Activated CD8-positive, alpha-beta memory T cell treated with anti-CD3 and anti-CD28 coated beads, Interleukin-2, amount 50 U/mL, for 1 hour (primary cell): ENCODE measurements around the gene TMPRSS4.
"Not testable (repeated sequence)": the region's sequence is repeated elsewhere in the genome, so short reads cannot be mapped to it uniquely, and the experiment has no call there.

Experiments
- DNase-seq: peaks from one replicate; pipeline ENCODE4 v3.0.0-alpha.2; 2020; ENCODE audit errors: extremely low read depth

TMPRSS4 gene

DNA sequence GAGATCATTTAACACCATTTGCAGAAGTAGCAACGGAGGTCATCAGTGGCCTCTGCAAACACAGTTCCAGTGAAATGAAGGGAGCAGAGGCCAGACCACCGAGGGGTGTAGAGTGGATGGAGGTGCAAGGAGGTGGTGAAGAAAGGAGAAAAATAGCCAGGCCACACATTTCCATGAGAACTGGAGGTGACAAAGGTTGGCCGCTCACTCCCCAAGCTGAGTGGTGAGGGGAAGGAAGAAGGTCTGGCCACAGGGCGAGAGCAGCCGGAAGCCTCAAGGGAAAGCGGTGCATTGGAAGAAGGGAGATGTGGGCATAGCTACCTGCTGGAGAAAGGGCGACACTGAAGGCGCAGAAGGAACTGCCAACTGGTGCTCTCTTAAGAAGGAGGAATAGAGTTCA, 20.1 kb upstream of the TMPRSS4 start:
- no peak for DNase-seq

DNA sequence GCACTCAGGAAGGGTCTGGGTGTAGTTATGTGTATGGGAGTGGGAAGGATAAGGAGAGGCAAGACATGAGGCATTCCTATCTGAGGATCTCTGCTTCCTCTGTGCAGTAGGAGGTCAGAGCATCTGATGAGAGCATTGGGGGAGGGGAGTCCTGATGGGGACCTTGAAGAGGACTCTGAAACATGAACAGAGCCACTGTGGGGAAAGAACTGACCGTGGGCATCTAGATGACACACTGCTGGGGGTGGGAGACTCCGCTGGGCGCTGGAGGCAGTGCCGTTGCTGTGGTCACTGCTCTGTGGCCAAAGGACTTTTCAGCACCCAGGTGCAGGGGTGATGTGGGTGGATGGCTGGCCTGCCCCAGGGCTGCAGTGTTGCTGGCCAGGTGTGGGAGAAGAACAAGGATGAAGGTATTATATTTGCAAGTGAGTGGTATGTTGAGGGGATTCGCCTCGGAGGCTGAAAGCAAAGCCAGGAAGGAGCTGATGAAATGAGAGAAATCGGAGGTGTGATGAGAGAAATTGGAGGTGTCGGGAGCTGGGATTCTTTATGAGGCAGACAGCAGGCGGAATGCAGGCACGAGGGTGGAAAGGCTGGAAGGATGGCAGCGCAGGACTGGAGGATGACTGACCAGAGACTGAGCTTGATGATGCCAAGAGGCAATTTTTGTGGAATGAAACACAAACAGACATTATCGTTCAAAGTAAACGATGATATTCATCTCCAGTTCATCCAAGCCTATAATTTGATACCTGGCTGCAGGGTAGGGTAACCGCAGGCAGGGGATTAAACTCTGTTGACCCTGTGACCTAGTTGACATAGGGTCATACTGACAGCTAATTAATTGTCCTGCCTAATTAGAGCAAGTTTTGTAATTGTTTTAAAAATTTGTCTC, 19.4 kb upstream of the TMPRSS4 start:
- DNase-seq: no peak

DNA sequence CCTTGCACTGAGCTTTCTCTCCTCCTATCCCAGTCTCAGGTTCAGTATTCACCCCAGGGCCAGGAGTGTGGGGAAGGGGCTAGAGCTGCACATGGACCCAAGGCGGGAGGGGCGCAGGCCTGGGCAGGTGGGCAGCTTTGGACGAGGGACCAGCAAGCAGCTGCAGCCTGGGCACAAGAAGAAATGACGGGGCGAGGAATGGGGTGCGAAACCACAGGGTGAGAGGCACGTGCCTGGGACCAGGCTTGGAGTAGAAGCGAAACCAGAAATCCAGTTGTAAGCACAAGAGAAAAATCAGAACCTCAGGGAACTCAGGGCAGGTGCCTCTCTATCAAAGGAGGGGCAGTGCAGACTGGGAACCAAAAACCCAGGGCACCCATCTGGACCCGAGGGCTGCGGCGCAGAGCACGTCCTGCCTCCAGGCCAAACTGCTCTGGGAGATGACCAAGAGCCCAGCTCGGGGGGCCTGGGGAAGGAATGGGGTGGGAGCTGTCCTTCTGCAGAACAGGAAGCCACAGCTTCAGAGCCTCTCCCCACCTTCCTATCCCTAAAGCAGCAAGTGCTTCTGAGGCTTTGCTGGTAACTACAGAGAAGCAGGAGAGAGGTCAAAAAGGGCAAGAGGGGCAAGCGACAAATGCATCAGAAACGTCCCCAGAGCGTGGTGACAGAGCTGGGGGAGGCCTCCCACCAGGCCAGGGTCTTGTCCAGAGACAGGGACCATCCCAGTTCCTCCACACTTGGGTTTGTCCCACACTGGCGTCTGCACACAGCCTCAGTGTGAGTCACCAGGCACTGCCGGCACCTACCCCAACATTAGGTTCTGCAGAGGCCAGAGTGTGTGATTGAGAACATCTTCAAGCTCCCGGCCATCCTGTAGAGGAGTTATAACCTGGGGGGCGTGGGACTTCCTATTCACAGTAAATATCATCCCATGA, 18.3 kb upstream of the TMPRSS4 start:
- no peak for DNase-seq

DNA sequence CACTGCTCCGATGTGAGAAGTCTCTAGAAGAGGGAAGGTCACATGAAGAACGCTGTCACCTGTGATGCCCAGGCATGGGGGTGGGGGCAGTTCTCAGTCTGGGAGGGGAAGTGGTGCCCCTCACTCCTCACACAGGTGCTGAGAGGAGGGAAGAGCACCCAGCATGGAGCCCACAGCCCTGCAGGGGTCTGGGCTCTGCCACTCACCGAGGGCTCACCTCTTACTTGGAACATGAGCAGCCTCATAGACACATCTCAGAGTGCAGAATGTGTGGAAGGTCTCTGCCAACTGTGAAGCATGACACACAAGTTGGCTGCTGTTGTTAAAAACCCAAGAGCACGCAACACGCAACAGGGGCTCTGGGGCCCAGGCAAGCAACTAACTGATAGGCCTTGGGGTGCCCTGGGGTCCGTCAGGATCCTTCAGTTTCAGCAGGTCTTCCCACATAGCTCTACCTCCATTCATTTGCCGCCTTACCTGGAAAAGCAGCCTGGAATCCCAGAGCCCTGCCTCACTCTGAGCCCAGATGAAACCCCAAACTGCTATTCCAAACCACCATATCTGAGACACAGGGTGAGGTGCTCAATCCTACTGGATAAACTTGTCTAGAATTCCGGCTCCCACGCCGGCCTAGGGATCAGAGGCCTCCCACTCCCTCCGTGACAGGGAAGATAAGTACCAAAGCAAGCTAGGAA, 17.5 kb upstream of the TMPRSS4 start:
- no peak for DNase-seq

DNA sequence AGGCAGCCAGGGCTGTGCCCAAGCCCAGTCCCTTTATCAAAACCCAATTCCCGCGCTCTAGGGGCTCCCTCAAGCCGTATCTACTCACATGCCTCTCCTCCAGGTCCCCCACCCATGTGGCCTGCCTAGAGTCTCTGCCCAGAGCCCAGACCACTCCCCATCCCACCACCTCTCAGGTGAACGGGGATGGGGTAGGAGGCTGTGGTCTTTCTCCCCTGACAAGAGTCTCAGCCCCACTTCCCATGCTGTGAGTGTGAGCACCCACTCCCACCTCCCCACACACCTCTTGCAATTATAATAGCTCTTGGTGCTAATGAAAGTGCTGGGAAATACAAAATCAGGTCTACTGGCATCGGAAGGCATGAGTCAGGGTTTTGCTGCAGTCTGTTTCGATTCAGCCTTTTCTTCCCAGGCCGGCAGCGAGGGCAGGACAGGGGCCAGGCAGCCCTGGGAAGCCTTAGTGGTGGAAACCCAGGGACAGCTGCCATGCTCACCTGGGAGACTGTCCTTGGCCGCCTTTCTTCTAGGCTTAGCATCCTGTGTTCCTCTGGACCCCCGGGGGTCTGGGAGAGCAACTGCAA, 16.7 kb upstream of the TMPRSS4 start:
- no peak for DNase-seq

DNA sequence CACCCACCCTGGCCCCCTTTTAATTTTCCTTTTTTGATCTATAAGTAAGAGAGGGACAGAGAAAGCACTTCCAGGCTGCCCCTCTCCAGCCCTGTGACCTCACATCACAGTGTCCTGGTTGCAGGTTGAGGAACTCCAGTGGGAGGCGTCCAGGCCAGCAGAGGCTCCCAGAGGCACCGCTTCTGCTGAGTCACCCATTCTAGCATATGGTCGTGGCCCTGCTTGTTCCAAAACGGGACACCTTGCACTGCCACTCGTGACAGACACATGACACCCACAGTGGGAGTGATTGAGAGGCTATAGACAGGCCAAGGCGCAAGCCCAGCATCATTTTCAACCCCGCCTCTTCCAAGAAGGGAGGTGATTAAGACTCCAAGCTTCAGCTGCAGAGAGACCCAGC, 16.0 kb upstream of the TMPRSS4 start:
- DNase-seq: no peak

DNA sequence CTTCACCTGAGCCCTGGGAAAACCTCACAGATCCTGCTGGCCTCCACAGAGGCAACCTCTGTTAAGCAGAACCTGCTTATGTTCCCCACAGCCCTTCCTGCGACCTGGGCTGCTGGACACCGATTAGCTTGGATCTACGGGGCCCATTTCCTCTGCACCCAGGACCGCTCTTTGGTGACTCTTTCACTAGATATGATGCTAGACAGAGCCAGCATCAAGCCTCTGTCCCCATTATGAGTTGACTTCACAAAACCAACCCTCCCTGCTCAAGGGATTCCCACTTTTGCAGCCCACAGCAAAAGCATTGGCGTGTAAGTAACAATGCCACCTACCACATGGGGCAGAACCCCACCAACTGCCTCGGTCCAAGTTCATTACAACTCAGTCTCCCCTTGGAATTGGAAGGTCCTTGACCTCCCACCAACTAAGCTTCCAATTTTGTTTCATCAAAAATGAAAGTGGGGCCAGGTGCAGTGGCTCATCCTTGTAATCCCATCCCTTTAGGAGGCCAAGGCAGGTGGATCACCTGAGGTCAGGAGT, 15.2 kb upstream of the TMPRSS4 start:
- DNase-seq: no peak

DNA sequence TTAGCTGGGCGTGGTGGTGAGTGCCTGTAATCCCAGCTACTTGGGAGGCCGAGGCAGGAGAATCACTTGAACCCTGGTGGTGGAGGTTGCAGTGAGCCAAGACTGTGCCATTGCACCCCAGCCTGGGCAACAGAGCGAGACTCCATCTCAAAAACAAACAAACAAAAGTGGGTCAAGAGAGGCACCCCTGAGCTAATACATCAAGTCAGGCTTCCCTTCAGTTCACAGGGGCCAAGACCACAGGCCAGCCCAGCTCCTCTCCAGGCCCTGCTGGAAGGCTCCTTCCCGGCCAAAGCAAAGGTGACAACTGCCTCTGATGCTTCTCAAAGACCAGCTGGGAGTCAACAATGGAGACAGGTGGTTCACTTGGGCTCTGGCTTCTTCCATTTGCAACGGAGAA, 14.7 kb upstream of the TMPRSS4 start:
- not testable (repeated sequence) for DNase-seq

DNA sequence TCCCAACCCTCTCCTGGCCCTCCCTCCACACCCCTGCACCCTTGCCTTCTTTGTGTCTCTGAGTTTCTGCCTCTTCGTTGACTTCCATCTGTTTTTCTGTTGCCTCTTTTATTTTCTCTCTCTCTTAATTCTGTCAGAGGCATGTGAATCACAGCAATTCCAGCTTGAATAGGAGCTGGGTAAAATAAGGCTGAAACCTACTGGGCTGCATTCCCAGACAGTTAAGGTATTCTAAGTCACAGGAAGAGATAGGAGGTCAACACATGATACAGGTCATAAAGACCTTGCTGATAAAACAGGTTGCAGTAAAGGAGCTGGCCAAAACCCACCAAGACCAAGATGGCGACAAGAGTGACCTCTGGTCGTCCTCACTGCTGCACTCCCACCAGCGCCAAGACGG, 14.2 kb upstream of the TMPRSS4 start:
- DNase-seq: not testable (repeated sequence)

DNA sequence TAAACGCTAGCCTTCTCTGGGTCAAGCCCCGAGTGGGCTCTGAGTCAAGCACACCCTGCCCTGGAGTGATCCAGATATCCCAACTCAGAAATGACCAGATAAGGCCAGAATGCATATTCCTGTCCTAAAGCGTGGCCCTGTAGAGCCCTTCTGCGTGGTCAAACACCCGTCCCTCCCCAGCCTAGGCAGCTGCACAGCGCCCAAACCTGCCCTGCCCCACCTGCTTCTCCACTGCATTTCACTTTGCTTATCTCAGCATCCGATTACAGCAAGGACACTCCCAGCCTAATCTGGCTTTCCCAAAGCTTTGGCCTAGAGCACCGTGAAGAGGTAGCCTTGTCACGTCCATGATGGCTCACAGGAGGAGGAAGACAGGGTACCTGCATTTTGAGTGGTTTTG, 11.9 kb upstream of the TMPRSS4 start:
- DNase-seq: no peak

DNA sequence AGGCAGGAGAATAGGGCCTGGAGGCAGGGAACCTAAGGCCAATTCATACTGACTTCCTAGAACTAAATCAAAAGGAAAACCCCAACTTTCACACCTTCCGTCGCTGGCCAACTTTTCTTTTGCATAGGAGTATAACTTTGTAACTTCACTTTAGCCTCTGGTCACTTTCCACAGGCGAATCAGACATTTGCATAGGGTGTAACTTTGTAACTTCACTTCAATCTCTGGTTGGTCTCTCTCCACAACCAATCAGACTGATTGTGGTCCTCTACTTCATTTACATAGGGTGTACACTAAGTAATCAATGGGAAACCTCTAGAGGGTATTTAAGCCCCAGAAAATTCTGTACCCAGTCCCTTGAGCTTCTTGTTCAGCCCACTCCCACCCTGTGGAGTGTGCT, 11.5 kb upstream of the TMPRSS4 start:
- DNase-seq: no peak

DNA sequence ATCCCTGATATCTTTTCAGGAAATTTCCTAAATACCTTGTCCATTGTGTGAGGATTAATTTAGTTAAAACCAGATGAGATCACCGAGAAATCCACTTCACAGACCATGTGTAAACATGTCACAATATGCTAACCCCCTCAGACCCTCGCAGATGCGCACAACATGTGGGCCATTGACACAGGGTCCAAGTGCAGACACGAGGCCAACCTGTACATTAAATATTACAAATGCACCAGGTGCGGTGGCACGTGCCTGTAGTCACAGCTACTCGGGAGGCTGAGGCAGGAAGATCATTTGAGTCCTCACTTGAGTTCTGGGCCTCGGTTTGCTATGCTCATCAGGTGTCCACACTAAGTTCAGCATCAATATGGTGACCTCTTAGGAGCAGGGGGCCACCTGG, 9.9 kb upstream of the TMPRSS4 start:
- DNase-seq: no peak

DNA sequence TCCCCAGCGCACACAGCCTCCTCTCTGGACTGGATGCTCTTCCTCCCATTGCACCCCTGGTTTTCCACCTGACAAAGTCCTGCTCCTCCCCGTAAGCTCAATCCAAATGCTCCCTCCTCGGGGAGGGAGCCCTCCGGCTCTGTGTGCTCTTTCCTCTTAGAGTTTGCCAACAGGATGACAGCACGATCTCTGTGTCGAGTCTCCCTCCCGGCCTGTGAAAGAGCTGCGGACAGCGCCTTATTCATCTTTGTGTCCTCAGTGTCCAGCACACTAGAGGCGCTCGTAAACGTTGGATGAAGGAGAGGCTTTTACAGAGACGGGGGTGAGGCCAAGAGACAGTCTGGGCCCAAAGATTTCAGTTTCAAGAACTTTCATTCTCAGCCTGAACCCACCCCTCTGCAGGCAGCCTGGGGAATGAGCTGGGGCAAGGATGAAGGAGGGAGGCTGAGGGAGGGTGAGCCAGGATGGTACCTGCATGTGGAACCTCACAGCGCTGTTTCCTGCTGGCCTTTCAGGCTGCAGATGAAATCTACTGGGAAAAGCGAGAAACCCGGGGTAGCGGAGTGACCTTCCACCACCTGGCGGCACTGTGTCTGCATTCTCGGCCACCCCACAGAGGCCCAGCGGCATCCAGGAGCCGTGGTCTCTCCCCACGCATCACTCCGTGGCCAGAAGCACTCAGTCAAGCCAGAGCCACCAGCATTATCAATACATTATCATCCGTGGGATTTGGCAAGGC, 8.5 kb upstream of the TMPRSS4 start:
- DNase-seq: no peak

DNA sequence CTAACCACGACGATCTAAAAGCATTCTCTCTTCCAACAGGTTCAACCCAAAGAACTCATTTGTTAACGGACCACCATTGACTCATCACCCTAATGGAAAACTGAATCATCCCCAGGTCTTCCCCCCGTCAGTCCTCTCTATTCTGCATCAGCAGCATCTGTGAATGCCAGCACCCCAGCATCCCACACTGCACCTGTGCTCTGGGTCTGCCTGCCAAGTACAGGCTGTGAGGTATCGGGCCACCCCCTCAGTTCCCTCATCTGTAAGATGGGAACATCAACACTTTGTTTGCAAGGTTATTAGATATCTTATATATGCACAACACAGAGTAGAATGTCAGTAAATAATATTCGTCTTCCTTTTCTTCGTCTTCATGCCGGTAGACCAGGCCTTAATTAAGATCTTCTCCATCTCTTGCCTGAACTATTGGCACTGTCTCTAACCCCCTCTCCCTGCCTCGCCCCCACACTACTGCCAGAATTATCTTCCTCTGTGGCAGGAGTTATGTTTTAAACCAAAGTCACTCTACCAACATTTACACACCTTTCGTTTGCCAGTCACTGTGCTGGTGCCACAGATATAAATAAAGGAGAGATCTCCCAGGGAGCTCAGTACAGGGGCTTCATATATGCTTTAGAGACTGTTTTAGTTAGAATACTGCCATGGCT, 7.8 kb upstream of the TMPRSS4 start:
- DNase-seq: no peak

DNA sequence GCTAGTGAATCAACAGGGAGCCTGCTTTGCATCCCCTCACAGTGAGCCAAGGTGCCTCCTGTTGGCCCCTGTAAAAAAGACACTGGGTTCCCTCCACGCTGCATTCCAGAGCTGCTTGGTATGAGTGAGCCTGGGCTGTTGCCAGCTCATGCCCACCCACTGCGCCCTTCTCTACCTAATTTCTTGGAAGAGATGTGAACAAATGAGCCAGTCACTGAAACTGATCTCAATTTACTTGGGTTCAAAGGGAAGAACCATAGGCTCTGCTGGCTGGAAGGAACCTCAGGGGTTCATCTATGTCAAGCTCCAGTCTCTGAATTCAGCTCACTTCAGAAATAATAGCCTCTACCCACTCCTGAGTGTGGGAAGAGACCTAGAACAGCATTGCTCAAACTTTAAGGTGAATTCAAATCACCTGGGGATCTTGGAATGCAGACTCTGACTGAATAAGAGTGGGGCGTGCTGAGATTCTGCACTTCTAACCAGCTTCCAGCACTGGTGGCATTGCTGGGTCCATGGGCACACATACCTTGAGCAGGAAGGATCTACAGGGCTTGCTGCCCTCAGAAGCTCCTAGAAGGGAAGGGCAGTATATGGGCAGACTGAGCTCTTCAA, 5.4 kb upstream of the TMPRSS4 start:
- no peak for DNase-seq

DNA sequence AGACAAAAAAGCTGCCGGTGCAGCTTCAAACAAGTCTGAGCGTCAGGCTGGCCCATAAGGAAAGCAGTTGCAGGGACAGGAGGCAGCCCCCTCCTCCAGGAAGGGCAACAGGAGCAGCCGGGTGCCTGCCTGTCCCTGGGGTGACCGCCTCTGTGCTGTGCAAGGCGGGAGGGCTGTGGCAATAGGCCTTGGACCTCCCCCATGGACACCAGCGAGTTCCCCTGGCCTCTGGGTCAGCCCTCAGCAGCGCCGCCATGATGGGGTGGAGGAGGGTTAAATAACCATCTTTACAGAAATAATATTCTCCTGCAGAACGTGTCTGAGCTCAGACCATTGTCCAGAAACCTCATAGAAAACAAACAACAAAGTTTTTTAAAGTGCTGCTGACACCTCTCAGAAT, 3.3 kb upstream of the TMPRSS4 start:
- no peak for DNase-seq

DNA sequence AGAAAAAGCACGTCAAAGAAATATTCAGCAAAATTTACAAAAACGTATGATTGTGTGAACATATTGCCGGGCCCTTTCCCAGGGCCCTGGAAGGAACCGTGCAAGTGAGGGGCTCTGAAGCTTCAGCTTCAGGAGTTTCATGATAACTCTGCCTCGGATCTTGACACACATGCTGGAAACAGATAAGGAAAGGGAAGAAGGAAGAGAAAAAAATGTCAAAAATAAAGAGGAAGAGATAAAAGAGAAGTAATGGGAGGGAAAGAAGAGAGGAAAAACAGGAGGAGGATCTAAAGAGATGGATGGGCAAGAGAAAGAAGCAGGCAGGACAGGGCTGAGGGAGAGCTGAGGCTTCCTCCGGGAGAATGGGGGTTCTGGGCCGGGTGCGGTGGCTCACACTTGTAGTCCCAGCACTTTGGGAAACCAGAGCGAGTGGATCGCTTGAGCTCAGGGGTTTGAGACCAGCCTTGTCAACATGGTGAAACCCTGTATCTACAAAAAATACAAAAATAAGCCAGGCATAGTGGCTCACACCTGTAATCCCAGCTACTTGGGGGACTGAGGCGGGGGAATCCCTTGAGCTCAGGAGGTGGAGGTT, 2.7 kb upstream of the TMPRSS4 start:
- DNase-seq: no peak

DNA sequence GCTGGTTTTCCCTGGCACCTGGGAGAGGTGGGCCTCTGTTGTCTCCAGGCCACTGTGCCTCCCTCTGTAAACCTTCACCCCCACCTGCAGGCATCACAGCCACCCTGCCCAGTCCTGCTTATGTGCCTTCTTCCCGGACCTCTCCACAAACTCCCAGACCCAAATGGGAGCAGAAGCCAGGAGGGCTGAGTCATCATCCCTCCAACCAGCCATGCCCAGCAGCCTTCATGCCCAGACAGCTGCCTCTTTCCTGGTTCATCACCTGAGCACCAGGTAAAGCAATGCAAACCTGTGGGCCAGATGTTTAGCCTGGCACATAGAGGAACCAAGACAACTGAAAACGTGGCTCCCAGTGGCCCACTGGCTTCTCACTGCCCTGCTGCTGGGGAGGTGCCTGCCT, 2.1 kb upstream of the TMPRSS4 start:
- no peak for DNase-seq

DNA sequence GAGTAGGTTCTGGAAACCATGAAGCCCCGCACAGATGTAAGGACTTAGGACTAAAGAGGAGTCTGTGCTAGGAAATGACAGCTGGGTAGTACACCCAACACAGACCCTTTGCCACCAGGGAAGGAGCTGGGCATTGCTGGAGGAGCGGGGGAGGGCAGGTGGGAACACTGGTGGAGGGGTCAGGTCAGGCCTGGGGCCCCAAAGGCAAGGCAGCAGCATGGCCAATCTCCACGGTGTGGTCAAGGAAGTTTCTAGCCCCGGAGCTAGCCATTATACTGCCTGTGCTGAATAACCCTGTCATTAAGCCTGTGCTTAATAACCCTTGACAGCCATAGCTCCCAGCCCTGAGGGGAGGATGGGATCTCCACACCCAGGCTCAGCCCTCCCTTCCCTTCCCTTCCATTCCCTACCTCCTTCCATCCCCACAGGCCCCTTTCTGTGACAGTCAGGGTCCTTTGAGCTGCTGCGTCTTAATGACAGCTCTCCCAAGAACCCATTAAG, 2.1 kb downstream of the TMPRSS4 start:
- no peak for DNase-seq
